ENCODE data around the gene ROM1. TPM values are rescaled to one million over a fixed set of nuclear protein-coding genes. Genes with fewer than 3 reads are reported as not detected.

ROM1 gene, protein sequence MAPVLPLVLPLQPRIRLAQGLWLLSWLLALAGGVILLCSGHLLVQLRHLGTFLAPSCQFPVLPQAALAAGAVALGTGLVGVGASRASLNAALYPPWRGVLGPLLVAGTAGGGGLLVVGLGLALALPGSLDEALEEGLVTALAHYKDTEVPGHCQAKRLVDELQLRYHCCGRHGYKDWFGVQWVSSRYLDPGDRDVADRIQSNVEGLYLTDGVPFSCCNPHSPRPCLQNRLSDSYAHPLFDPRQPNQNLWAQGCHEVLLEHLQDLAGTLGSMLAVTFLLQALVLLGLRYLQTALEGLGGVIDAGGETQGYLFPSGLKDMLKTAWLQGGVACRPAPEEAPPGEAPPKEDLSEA
- total RNA-seq = 1.6 TPM

DNA sequence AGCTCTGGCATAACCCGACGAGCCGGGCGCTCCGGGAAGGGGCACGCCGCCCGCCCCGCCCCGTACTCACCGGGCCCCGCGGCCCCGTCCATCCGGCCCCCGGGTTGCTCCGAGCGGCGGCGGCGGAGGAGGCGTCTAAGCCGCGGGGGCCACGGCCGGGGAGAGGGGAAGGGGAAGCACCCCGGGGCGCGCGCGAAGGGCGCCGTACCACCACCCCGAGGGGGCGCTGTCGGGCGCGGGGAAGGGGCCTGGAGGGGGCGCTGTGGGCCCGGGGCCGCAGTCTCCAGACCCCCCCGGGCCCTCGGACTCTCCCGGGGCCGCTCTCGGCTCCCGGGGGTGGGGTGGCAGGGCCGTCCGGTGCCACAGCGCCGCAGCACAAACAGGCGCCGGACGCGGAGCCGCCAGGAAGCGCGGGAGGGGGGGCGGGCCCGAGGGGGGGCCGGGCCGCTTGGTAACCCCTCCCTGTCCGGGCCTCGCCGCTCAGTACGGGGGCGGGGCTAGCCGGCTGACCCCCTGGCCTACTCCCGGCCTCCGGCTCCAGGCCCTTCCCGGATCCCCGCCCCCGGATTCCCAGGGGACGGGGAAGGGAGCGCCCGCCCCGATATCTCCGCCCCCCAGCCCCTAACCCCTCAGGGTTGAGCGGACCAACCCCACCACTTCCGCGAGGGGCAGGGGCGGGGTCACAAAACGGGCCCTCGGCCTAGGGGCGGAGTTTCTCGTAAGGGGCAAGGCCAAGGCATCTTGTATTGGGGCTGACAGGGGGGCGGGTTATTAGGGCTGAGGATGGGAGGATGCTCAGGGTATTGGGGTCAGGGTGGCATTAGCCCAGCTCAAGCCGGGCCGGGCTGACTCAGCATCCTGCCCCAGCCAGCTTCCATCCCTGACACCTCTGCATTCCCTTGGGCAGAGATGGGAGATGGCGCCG is at the start of gene ROM1, which contains the start of gene EML3:
Gene ROM1, plus strand, starts transcription at position 892 of the 925 bp plus-strand sequence. Its CDS starts 25 bp downstream, at position 917.
Gene EML3, minus strand, starts transcription at position 410 of the 925 bp plus-strand sequence. Its CDS starts 318 bp downstream, at position 92.

GRCh38 chr11:62573592-62574362 is 39.3 kb upstream of the ROM1 start, which contains the start of gene EEF1G:
Gene EEF1G (minus strand): TSS chr11:62573891. CDS start chr11:62573842, 49 bp downstream.

DNA sequence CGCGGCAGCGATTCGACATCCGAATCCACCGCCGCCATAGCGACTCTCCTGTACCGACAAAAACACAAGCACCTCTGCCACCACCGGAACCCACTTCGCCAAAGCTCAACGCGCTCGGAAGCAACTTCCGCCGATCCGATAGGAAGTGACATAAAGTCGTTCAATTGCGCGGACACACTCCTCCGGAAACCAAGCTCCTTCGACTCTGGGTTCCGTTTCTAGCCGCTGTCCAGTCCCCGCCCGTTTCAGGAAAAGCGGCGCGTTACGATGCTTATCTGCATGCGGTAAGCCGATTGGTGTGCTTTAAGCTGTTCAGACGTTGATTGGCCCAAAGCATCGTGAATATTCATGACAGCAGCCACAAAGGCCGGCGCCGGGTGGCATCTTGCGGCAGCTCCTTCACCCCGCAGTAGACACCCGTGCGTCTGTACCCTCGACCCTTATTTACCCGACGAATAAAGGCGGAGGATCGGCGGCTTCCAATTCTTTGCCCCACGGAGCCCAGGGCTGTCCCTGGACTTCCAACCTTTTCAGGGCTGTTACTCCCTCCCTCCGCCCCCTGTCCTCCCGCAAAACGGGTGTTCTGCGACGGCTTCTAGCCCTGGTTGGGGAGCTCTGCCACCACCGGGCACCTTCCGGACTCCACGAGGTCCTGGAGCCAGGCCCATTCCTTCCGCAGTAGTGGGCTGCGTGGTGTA is 21.5 kb upstream of the ROM1 start, which contains the start of gene TUT1:
Gene TUT1, minus strand, starts transcription at position 76 of the 698 bp plus-strand sequence. Its CDS starts 38 bp downstream, at position 38.

DNA sequence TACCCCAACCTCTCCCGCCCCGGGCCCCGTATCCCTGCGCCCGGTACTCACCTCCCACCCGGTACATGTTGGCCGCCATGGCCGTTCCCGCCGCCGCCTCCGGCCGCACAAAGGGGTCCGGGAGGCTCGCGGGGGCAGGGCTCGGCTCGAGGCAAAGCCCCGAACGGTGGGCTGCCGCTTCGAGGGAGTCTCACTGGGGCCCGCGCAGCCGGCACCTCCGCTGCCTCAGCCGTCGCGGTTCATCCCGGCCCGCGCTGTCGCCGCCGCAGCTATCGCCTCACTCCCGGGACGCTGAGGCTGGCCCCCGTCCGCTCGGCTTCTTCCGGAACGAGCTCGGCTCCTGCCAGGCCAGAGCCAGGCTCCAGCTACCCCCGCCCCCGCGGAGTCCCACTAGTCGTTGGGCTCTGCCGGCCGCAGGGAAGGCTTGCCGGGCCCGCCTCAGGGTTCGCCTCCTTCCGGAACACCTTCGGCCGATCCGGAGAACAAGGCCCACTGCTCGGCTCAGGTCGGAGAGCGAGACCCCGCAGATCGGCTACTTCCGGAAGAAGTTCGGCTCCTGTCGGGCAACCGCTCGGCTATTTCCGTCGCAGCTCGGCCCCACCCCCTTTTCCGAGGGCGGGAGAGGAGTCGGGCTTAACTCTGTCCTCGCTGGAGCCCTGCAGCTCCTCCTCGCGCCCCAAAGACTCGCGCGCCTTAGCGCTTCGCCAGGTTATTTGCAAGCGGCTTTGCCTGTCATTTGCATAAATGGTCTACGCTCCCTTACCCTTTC is 11.5 kb upstream of the ROM1 start, which contains the start of gene MTA2:
Gene MTA2, minus strand, starts transcription at position 494 of the 769 bp plus-strand sequence. Its CDS starts 415 bp downstream, at position 79.

GRCh38 chr11:62621567-62622470 is 8.8 kb downstream of the ROM1 start, which contains the start of gene B3GAT3:
Gene B3GAT3 (minus strand): TSS chr11:62621986. CDS start chr11:62621947, 39 bp downstream.

GRCh38 chr11:62645946-62646824 is 33.1 kb downstream of the ROM1 start, which contains the start of gene GANAB:
Gene GANAB (minus strand): TSS chr11:62646613. CDS start chr11:62646599, 14 bp downstream.

Small RNAs within 50 kb of the gene (small RNA-seq; reads per million reads assigned to genes)
- gene AP001458.1 (ENCODE audit: low replicate concordance) (not detected), gene MIR6747 (ENCODE audit: low replicate concordance) (0.09 reads per million)

Other genes starting within 250 kb of the ROM1 start
- gene SCGB1A1, start 194.2 kb upstream of the ROM1 start, total RNA-seq = not detected
- gene AHNAK, start 66.5 kb upstream of the ROM1 start, total RNA-seq = 286 TPM
- gene EEF1G, start 39.4 kb upstream of the ROM1 start, total RNA-seq = 1,423 TPM
- gene TUT1, start 21.7 kb upstream of the ROM1 start, total RNA-seq = 12.9 TPM
- 79.0 TPM for gene MTA2, start 11.4 kb upstream of the ROM1 start, total RNA-seq
- 26.9 TPM for gene EML3, start 482 bp upstream of the ROM1 start, total RNA-seq
- gene B3GAT3, start 8.7 kb downstream of the ROM1 start, total RNA-seq = 28.3 TPM
- gene GANAB, start 33.4 kb downstream of the ROM1 start, total RNA-seq = 253 TPM
- 23.0 TPM for gene INTS5, start 40.0 kb downstream of the ROM1 start, total RNA-seq
- 20.1 TPM for gene C11orf98, start 52.0 kb downstream of the ROM1 start, total RNA-seq
- gene CSKMT, start 52.1 kb downstream of the ROM1 start, total RNA-seq = 8.9 TPM
- 10.2 TPM for gene UQCC3, start 58.4 kb downstream of the ROM1 start, total RNA-seq
- gene LBHD1, start 59.0 kb downstream of the ROM1 start, total RNA-seq = 4.0 TPM
- 89.0 TPM for gene UBXN1, start 65.8 kb downstream of the ROM1 start, total RNA-seq
- 5.4 TPM for gene LRRN4CL, start 76.3 kb downstream of the ROM1 start, total RNA-seq
- 79.3 TPM for gene BSCL2, start 94.2 kb downstream of the ROM1 start, total RNA-seq
- not detected for gene GNG3, start 94.4 kb downstream of the ROM1 start, total RNA-seq
- 39.5 TPM for gene HNRNPUL2, start 114.2 kb downstream of the ROM1 start, total RNA-seq
- 34.4 TPM for gene TTC9C, start 115.2 kb downstream of the ROM1 start, total RNA-seq
- gene ZBTB3, start 140.9 kb downstream of the ROM1 start, total RNA-seq = 14.8 TPM
- 87.4 TPM for gene POLR2G, start 148.3 kb downstream of the ROM1 start, total RNA-seq
- gene TAF6L, start 158.1 kb downstream of the ROM1 start, total RNA-seq = 36.1 TPM
- gene TMEM179B, start 174.1 kb downstream of the ROM1 start, total RNA-seq = 43.4 TPM
- 20.4 TPM for gene TMEM223, start 178.7 kb downstream of the ROM1 start, total RNA-seq
- 37.9 TPM for gene NXF1, start 192.2 kb downstream of the ROM1 start, total RNA-seq
- 34.2 TPM for gene STX5, start 218.8 kb downstream of the ROM1 start, total RNA-seq
- gene TEX54, start 219.6 kb downstream of the ROM1 start, total RNA-seq = not detected
- 33.6 TPM for gene WDR74, start 226.3 kb downstream of the ROM1 start, total RNA-seq